Middle frontal gyrus (tissue), 1 donor: ENCODE data around the gene RBM12.

Experiments used
- DNase-seq: peaks from one replicate; pipeline ENCODE4 v3.0.0-alpha.2; 2015; ENCODE audit warnings: low spot score; ENCODE audit errors: extremely low spot score

The RBM12 gene

GRCh38 chr20:35621560-35621946, 43.1 kb downstream of the RBM12 start:
- DNase-seq: no peak

DNA sequence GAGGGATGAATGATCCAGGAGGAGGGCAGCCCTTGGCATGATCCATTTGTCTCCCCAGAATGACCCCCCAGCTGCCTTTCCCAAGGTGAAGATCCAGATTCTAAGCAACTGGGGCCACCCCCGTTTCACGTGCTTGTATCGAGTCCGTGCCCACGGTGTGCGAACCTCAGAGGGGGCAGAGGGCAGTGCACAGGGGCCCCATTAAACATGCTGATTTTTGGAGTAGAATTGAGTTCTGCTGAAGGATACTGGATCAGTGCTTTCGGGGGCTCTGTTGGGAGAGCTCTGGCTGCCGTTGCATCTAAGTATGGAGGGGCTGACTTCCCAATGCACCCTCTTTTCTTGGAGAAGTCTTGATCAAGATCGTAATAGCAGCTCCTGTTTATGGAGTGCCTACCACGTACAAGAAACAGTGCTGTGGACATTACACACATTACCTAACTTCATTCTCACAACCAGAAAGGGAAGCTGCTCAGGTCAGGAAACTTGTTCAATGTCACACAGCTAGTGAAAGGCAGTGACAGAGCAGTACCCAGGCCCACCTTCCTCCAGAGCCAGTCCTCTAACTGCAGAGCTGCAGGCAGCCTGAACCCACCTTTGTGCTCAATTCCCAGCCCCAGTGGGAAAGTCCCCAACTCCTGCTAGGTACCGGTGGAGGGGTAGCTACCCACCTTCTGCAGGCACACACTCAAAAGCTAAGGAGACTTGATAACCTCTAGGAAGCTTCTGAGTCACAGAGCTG, 43.7 kb downstream of the RBM12 start:
- no peak for DNase-seq

DNA sequence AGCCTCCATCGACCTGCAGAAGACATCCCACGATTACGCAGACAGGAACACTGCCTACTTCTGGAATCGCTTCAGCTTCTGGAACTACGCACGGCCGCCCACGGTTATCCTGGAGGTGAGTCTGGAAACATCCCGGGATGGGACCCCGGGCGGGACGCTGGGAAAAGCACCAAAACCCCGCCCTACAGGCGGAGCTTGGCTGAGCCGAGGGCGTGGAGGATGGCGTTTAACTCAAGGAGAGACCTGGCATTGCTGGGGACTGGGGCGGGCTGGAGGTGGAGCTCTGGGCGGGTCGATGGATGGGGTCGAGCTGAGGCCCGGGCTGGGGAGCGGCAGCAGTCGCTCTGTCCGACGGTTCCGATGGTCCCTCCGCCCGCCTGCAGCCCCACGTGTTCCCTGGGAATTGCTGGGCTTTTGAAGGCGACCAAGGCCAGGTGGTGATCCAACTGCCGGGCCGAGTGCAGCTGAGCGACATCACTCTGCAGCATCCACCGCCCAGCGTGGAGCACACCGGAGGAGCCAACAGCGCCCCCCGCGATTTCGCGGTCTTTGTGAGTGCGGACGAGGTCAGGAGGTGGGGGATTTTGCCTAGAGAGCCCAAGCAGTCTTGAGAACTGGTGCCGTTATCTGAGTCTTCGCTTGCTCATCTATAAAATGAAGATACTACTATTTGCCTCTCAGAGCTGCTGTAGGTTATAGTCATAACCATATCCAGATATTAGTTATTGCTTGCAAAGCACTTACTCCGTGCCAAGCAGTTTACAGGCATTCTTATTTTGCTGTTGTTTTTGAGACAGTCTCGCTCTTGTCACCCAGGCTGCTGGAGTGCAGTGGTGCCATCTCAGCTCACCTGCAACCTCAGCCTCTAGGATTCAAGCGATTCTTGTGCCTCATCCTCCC, 45.3 kb downstream of the RBM12 start:
- no peak for DNase-seq

DNA sequence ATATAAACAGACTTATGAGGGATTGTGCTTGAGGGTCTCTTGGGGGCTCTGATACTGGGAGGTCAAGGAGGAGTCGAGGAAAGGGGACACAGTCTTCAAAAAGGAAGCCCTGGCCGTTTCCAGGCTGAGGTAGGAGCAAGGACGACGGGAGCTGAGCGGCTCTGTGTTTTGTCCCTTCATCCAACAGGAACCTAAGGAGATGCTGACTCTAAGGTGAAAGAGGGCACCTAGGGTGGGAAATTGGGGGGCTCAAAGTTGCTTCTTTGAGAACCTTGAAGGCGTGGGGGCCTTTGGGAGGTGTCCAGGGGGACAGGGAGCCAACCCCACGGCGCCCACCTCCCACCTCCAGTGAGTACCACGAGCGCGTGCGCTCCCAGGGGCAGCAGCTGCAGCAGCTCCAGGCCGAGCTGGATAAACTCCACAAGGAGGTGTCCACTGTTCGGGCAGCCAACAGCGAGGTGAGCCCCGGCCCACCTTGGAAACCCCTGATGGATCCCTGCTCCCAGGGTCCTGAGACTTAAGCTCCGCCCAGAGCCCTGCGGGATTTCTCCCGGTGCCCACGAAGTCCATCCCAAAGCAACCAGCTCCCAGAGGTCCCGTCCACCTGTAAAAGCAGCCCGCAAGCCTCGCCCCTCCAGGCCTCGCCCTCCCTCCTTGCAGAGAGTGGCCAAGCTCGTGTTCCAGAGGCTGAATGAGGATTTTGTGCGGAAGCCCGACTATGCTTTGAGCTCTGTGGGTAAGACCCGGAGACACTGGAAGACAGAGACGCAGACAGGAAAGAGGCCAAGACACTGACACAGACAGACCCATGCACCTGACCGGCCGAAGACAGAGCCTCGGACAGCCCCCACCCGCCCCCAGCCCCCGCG, 46.2 kb downstream of the RBM12 start:
- DNase-seq: no peak

DNA sequence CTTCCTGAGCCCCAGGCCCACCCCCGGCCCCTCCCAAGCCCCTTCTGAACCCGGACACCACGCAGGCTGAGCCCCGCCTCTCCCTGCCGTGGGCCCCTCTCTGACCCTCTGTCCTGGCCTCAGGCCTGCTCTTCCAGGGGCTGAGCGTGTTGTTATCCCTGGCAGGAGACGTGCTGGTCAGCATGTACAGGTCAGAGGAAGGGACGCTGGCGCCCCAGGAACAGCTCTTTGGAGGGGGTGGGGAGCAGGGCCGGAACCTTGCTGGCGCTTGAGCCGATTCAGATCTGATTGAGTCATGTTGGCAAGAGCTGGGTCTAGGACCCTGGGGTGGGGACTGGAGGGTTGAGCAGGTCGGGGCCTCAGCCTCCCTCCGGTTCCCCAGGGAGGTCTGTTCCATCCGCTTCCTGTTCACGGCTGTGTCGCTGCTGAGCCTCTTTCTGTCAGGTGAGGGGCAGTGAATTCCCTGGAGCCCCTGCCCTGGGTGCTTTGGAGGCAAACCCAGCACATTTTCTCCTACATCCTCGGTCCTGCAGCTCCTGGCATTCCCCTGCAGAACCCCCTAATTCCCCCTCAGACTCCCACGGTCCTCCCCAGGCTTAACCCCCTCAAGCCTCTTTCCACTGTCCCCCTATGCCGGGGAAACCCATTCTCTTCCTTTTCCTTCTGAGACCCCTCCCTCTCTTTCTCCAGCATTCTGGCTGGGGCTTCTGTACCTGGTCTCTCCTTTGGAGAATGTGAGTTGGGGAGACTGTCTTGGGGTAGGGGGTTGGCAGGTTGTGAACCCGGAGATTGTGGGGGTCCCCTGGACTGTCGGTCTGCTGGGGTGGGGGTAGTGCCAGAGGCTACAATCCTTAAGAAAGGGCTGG, 47.1 kb downstream of the RBM12 start:
- no peak for DNase-seq

- DNase-seq: no peak
These were observed 48.0 kb downstream of the RBM12 start for GRCh38 chr20:35616465-35617396.

DNA sequence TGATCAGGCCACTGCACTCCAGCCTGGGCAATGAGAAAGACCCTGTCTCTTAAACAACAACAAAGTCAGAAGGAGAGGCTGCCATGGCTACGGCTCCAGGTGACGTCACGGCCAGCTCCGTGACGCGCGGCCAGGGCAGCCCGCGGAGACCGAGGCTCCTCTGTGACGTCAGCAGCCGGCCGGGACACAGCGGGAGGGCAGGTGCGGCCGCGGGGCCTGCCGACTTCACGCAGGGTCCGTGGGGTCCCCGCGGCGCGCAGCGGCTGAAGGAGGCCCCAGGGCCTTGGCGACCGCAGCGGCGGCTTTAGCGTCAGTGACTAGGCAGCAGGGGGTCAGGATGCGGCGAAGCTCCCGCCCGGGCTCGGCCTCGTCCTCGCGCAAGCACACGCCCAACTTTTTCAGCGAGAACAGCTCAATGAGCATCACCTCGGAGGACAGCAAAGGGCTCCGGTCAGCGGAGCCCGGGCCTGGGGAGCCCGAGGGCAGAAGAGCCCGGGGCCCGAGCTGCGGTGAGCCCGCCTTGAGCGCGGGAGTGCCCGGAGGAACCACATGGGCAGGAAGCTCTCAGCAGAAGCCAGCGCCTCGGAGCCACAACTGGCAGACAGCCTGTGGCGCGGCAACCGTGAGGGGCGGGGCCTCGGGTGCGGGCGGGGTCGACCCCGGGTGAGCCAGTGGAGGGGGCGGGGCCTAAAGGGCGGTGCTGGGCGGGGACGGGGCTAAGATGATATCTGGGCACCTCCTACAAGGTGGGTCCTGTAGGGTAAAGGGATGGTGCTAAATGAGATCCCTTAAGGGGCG, 48.8 kb downstream of the RBM12 start, which contains the start of gene SPAG4:
Gene SPAG4 (plus strand): TSS at position 163 of the 798 bp plus-strand sequence. CDS start 175 bp downstream, at position 338.
- DNase-seq: peak; percentile 78

DNA sequence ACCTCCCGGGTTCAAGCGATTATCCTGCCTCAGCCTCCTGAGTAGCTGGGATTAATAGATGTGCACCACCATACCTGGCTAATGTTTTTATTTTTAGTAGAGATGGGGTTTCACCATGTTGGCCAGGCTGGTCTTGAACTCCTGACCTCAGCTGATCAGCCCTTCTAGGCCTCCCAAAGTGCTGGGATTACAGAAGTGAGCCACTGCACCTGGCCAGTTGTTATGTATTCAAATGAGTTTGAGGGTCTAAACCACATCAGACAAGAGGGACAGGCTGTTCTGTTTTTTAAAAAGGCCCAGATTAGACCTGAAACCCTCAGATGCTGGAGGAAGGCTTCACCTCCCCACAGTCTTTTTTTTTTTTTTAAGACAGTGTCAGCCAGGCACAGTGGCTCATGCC, 53.2 kb downstream of the RBM12 start:
- DNase-seq: no peak

- no peak for DNase-seq
These were observed 53.8 kb downstream of the RBM12 start for GRCh38 chr20:35610833-35611427.

DNA sequence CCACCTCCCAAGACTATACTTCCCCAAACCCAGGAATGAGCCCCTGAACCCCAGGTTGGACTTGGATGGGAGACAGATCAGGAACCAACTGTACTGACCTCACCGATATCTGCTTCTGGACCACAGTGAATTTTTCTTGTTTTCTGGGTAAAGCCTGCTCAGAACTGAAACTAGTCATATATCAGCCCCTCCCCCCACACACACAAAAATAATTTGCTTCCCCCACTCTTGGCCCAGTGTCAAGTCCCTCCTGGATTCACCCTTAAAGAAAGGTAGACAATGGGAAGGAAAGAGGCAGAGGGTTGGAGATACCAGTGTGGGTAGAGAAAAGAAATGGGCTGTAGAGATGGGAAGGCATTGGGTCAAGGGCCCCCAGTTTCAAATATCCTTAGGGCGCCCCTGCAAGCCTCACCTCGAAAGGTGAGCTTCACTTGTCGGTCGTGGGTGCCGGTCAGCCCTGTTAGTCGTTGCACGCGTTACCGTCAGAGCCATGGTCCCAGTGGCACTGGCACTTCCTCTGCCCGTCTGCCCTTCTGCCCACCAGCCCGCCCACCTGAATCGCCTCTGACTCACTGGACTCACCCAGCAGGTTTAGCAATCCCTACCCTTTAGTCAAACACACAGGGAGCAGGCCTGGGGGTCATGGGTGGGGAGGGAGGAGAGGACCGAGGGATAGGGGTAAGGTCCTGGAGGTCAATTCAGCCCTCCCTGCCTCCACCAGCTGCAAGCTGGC, 57.5 kb downstream of the RBM12 start:
- DNase-seq: no peak

DNA sequence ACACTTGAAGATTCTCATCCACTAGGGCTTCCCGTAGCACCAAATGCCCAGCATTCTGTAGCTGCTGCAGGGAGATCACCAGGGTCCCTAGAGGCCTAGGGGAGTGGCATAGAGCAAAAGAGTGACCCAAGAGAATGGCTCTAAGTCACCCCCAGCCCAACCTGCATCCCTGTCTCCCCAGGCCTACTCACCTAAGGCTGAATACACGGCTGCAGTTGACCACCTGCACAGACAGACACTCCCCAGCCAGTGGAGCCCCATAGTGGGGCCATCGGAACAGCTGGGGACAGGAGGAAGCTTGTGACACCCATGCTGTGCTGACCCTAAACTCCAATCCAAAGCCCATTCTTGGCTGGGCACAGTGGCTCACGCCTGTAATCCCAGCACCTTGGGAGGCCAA, 58.6 kb downstream of the RBM12 start:
- DNase-seq: no peak

DNA sequence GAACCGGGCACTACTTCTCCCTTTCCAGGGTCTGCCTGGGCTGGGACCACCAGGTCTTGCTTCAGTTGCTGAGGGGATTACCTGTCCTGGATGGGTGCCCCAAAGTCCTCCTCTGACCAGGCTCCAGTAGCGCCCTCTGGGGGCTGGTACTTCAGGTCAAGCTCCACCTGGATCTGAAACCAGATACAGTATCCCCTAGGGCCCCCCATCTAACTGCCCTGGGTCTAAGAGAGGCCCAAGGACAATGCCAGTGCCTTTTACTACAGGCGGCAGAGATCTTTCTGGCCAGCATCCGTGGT, 60.3 kb downstream of the RBM12 start:
- DNase-seq: no peak

- no peak for DNase-seq
These were observed 60.8 kb downstream of the RBM12 start for GRCh38 chr20:35603695-35604448.

GRCh38 chr20:35602851-35603495, 61.7 kb downstream of the RBM12 start:
- no peak for DNase-seq

DNA sequence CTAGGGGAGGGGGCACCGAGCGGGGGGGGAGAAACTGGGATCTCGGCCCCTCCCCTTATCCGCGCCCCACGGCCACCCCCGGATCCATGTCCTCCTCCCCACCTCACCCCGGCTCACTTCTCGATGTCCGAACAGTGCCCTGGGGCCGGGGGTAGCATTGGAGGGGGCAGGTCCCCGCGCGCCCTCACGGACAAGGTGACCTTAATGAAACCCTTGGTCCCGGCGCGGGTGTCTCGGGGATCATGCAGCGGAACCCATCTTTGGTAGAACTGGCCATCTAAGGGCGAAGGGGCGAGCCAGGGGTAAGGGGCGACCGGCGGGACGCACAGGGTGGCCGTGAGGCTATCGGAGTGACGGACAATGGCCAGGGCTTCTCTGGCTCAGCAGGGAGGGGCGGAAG, 62.7 kb downstream of the RBM12 start:
- DNase-seq: no peak
